ENCODE results near the gene SMARCA1.
A peak's percentile ranks its signal among the peaks of the same experiment; 100 is the strongest.

Gene SMARCA1

GRCh38 chrX:129525162-129525561, 1.9 kb upstream of the SMARCA1 start:
- no peaks in the 10 kb centered on the region for H3K36me3 ChIP-seq (ENCODE audit: control insufficient read depth, insufficient read depth, low read length)
- no peaks in the 10 kb centered on the region for H3K27me3 ChIP-seq (replicated peaks; ENCODE audit: control insufficient read depth, insufficient read depth, low read length)
- no peak for TF ChIP-seq CTCF (IDR thresholded peaks at IDR 0.05; ENCODE audit: insufficient read depth, low read length, poor library complexity, severe bottlenecking)
- DNase-seq (ENCODE audit: extremely low read depth, insufficient read length), result no peak
- H3K4me3 ChIP-seq (replicated peaks; ENCODE audit: low read depth, low read length), result no peak overlapping the region

- Histone ChIP-seq H3K27me3 (replicated peaks; ENCODE audit: control insufficient read depth, insufficient read depth, low read length) (no peaks in the 10 kb centered on the region), H3K36me3 (ENCODE audit: control insufficient read depth, insufficient read depth, low read length) (no peaks in the 10 kb centered on the region), H3K4me3 (replicated peaks; ENCODE audit: low read depth, low read length) (no peak overlapping the region)
- no peak for DNase-seq (ENCODE audit: extremely low read depth, insufficient read length)
- TF ChIP-seq CTCF (IDR thresholded peaks at IDR 0.05; ENCODE audit: insufficient read depth, low read length, poor library complexity, severe bottlenecking), result no peak
Measured at GRCh38 chrX:129524250-129524850, 1.1 kb upstream of the SMARCA1 start.

- TF ChIP-seq CTCF (IDR thresholded peaks at IDR 0.05; ENCODE audit: insufficient read depth, low read length, poor library complexity, severe bottlenecking), result no peak
- DNase-seq (ENCODE audit: extremely low read depth, insufficient read length), result no peak
- H3K36me3 ChIP-seq (ENCODE audit: control insufficient read depth, insufficient read depth, low read length), result no peaks in the 10 kb centered on the region
- no peaks in the 10 kb centered on the region for H3K27me3 ChIP-seq (replicated peaks; ENCODE audit: control insufficient read depth, insufficient read depth, low read length)
- peak overlapping the region; percentile 32 for H3K4me3 ChIP-seq (replicated peaks; ENCODE audit: low read depth, low read length)
Measured at GRCh38 chrX:129522184-129523078, 859 bp downstream of the SMARCA1 start.

DNA sequence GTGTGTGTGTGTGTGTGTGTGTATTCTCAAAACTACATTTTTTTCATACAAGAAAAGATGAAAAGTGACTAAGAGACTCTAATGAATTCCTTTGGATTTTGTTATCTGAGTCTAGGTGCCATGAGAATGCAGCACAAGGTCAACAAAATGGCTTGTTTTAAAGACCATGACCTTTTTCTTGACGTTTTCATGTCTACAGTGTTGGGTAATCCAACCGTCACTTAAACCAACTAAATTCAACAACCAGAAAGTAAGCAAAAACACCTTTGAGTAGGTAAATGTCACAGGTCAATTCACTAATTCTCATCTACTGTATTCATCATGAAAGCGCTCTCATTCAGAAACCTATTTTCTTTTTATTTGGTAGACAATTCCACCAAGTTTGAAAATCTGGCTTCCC, 3.1 kb downstream of the SMARCA1 start:
- DNase-seq (ENCODE audit: extremely low read depth, insufficient read length), result no peak
- TF ChIP-seq CTCF (IDR thresholded peaks at IDR 0.05; ENCODE audit: insufficient read depth, low read length, poor library complexity, severe bottlenecking), result no peak
- Histone ChIP-seq H3K4me3 (replicated peaks; ENCODE audit: low read depth, low read length) (no peak overlapping the region), H3K36me3 (ENCODE audit: control insufficient read depth, insufficient read depth, low read length) (no peaks in the 10 kb centered on the region), H3K27me3 (replicated peaks; ENCODE audit: control insufficient read depth, insufficient read depth, low read length) (no peaks in the 10 kb centered on the region)

GRCh38 chrX:129516402-129516801, 6.9 kb downstream of the SMARCA1 start:
- no peak for TF ChIP-seq CTCF (IDR thresholded peaks at IDR 0.05; ENCODE audit: insufficient read depth, low read length, poor library complexity, severe bottlenecking)
- no peak overlapping the region for H3K4me3 ChIP-seq (replicated peaks; ENCODE audit: low read depth, low read length)
- no peaks in the 10 kb centered on the region for H3K27me3 ChIP-seq (replicated peaks; ENCODE audit: control insufficient read depth, insufficient read depth, low read length)
- no peak for DNase-seq (ENCODE audit: extremely low read depth, insufficient read length)
- no peaks in the 10 kb centered on the region for H3K36me3 ChIP-seq (ENCODE audit: control insufficient read depth, insufficient read depth, low read length)

All from GM06990 (cell line).